Activated naive CD4-positive, alpha-beta T cell treated with anti-CD3 and anti-CD28 coated beads, Interleukin-2, amount 50 U/mL, for 24 hours (primary cell): ENCODE results near the gene KIN.
"Not testable (repeated sequence)": the region's sequence is repeated elsewhere in the genome, so short reads cannot be mapped to it uniquely, and the experiment has no call there.

ENCODE experiments used
- H3K27ac Mint-ChIP-seq: one replicate; pipeline ENCODE4 v1.8.0; 2021; ENCODE audit warnings: mild to moderate bottlenecking, mixed read lengths
- H3K27me3 Mint-ChIP-seq: one replicate; pipeline ENCODE4 v1.8.0; 2021; ENCODE audit warnings: mixed read lengths
- H3K36me3 Mint-ChIP-seq: one replicate; pipeline ENCODE4 v1.8.0; 2021; ENCODE audit warnings: mixed read lengths
- H3K4me1 Mint-ChIP-seq: one replicate; pipeline ENCODE4 v1.8.0; 2021; ENCODE audit warnings: mixed read lengths
- H3K4me3 Mint-ChIP-seq: one replicate; pipeline ENCODE4 v1.8.0; 2021; ENCODE audit warnings: mild to moderate bottlenecking, mixed read lengths
- H3K9me3 Mint-ChIP-seq: one replicate; pipeline ENCODE4 v1.8.0; 2021; ENCODE audit warnings: mixed read lengths

Gene KIN

DNA sequence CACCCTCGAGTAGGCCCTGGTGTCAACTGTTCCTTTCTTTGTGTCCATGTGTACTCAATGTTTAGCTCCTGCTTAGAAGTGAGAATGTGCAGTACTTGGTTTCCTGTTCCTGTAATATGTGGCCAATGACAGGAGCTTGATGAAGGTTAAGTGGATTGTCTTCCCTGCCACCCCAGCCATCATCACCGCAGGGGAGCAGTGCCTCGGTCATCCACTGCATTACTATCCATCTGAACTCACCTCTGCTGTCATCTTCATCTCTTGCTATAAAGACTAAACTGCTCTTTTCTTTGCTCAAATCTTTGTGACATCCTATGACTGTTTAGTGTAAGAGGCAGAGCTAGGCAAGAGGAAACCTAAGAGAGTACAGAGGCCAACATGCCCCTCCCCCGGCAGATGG, 69.1 kb downstream of the KIN start:
- Mint-ChIP-seq H3K36me3 (peaks cover 1% of the 10 kb centered on the region), H3K27me3 (peaks cover under 1% of the 10 kb centered on the region), H3K27ac (no peak overlapping the region), H3K4me3 (no peak overlapping the region), H3K9me3 (no peaks in the 10 kb centered on the region), H3K4me1 (no peaks in the 10 kb centered on the region)

DNA sequence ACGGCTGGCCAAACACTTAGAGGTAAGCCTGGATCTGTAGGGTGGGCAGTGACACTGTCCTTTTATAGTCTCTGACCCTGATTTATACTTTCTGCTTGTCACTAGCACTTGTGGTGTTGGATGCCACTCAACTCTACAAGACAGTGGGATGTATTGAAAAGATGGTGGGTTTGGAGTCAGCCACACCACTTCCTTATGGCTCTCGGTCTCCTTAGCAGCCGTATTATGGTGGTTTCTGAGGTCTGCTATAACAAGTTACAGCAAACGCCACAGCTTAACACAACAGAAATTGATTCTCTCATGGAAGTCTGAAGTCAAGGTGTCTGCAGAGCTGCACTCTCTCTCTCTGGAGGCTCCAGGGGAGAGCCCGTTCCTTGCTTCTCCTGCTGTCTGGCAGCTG, 70.0 kb downstream of the KIN start:
- peaks cover 2% of the 10 kb centered on the region for H3K27me3 Mint-ChIP-seq
- H3K4me1 Mint-ChIP-seq, result no peaks in the 10 kb centered on the region
- no peaks in the 10 kb centered on the region for H3K36me3 Mint-ChIP-seq
- H3K27ac Mint-ChIP-seq, result no peak overlapping the region
- no peak overlapping the region for H3K4me3 Mint-ChIP-seq
- H3K9me3 Mint-ChIP-seq, result no peaks in the 10 kb centered on the region

DNA sequence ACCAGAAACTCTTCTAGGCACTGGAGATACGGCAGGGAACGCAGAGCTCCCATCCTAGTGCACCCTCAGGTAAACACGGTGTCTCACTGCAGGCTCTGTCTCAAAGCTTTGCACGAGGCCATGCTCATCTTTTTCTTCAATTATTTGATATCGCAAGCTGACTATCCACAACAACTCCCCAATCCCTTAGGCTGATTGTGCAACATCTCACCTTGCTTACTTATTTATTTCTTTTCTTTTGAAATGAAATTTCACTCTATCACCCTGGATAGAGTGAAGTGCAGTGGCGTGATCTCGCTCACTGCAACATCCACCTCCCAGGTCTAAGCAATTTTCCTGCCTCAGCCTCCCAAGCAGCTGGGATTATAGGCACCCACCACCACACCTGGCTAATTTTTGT, 72.3 kb downstream of the KIN start:
- Mint-ChIP-seq H3K36me3 (no peaks in the 10 kb centered on the region), H3K4me3 (no peak overlapping the region), H3K9me3 (no peaks in the 10 kb centered on the region), H3K27me3 (peaks cover 2% of the 10 kb centered on the region), H3K4me1 (no peaks in the 10 kb centered on the region), H3K27ac (no peak overlapping the region)

DNA sequence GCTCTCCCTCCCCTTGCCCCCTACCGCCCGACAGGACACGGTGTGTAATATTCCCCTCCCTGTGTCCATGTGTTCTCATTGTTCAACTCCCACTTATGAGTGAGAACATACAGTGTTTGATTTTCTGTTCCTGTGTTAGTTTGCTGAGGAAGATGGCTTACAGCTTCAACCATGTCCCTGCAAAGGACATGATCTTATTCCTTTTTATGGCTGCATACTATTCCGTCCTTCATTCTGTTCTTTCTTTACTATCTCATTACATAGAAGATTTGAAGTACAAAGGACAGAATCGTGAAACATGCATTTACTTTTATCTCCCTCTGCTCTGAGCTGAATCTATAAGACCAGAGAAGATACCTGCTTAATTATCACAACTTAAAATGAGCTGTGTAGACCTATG, 76.7 kb downstream of the KIN start:
- not testable (repeated sequence) for H3K4me1 Mint-ChIP-seq, H3K27ac Mint-ChIP-seq, H3K4me3 Mint-ChIP-seq, H3K27me3 Mint-ChIP-seq, H3K36me3 Mint-ChIP-seq, H3K9me3 Mint-ChIP-seq

DNA sequence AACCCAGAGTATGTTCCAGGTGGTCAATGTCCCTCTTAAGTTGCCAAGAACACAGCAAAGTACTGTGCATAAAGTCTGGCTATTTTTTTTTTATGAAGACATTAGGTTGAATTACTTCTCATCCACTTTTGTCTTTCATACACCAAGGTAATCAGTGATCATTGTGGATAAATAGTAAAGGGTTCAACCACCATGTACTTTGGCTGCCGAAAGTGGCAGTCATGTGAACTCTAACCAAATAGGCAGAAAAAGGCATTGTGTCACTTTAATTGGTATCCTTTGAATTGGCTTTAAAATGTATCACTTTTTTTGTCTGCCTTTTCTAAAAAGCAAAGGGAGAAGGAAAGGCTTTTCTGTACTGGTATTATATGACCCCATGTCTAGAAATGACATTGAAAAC, 77.3 kb downstream of the KIN start:
- no peaks in the 10 kb centered on the region for H3K4me1 Mint-ChIP-seq
- H3K4me3 Mint-ChIP-seq, result no peak overlapping the region
- peaks cover 7% of the 10 kb centered on the region for H3K27me3 Mint-ChIP-seq
- no peak overlapping the region for H3K27ac Mint-ChIP-seq
- no peaks in the 10 kb centered on the region for H3K9me3 Mint-ChIP-seq
- no peaks in the 10 kb centered on the region for H3K36me3 Mint-ChIP-seq

DNA sequence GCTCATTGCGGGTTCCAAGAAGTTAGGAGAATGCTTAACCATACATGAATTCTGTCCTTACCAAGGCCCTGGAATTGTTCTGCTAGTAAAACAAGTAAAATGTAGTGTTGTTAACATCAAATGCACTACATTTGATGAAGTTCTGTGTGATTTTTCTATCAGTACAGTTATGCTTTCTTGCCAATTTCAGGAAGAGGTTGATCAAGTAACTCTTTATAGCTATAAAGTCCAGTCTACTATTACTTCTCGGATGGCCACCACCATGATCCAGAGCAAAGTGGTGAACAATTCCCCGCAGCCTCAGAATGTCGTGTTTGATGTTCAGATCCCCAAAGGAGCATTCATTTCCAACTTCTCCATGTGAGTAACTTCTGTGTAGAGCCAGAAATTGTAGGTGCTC, 79.0 kb downstream of the KIN start:
- Mint-ChIP-seq H3K4me3 (no peak overlapping the region), H3K4me1 (no peaks in the 10 kb centered on the region), H3K27me3 (peaks cover 11% of the 10 kb centered on the region), H3K27ac (no peak overlapping the region), H3K9me3 (no peaks in the 10 kb centered on the region), H3K36me3 (no peaks in the 10 kb centered on the region)

DNA sequence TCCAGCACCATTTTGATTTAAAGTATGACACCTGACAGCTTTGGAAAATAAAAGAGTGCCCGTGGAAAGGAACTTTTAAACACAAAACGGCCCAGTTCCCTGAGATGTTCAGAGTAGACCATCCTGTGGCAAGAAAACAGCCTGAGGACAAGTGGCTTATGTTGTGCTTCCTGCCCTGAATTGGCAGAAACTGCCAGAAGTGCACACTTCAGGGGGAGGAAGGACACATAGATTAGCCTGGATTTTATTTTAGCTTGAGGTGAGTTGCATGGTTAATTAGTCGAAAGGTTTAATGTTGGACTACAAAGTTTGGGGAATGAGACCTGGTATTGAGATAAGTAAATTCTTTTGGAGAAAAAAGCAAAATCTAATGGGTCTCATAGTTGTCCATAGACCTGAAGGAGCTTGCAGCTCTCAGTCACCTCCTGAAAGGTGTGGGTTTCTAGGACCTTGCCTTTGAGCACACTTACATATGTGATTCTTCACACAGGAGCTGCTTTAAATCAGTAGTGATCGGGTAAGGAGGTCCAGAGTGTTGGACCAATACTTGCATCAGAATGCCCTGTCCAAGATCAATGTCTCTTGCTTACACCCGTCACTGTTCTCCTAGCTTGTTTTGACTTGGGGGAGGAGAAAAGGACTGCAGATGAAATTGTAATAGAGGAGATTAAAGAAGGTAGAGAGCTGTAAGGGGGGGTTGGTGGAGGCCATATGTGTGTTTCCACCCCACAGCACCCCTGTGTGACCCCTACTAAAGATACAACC, 79.8 kb downstream of the KIN start:
- H3K36me3 Mint-ChIP-seq, result no peaks in the 10 kb centered on the region
- no peaks in the 10 kb centered on the region for H3K4me1 Mint-ChIP-seq
- H3K4me3 Mint-ChIP-seq, result no peak overlapping the region
- no peak overlapping the region for H3K27ac Mint-ChIP-seq
- H3K27me3 Mint-ChIP-seq, result peaks cover 14% of the 10 kb centered on the region
- H3K9me3 Mint-ChIP-seq, result no peaks in the 10 kb centered on the region

DNA sequence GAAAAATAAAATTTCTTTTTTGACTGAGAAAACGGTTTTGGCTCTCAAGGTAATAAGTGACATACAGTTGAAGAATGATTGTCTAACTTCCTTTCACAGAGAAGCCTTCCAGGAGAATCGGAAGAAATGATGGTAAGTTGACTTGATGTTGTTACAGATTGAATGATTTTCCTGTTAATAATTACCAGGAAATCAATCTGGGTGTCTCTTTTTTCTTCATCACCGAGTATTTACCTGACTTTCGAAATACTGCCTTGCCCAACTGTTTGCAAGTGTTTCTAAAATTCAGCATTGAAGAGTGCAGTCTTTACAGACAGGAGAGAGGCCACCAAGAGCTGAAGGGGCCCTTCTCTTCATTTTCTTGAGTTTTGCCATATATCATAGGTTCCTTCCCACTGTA, 80.7 kb downstream of the KIN start:
- Mint-ChIP-seq H3K9me3 (no peaks in the 10 kb centered on the region), H3K4me1 (no peaks in the 10 kb centered on the region), H3K27me3 (peaks cover 18% of the 10 kb centered on the region), H3K27ac (no peak overlapping the region), H3K36me3 (no peaks in the 10 kb centered on the region), H3K4me3 (no peak overlapping the region)

DNA sequence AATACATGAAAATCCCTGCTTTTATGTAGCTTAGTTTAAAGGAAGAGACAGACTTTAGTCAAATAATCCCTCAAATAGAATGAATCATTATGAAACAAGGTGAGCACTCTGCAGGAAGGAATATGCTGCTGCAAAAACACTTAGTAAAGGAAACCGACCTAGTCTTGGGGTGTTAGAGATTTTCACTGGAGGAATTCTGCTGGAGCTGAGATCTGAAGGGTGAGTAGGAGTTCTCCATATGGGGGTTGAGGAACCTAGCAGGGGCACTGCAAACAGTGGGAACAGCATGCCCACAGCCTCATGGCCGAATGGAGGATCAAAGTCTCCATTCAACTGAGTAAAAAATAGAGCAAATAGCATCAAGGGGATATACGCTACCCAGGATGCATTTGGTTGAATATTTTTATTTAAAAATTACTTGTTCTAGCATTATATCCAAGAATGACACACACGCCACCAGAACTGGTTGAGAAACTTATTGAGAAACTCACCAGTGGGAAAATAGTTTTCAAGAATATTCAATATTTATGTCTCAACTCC, 81.2 kb downstream of the KIN start:
- no peaks in the 10 kb centered on the region for H3K9me3 Mint-ChIP-seq
- H3K4me3 Mint-ChIP-seq, result no peak overlapping the region
- peaks cover 18% of the 10 kb centered on the region for H3K27me3 Mint-ChIP-seq
- H3K4me1 Mint-ChIP-seq, result no peaks in the 10 kb centered on the region
- H3K27ac Mint-ChIP-seq, result no peak overlapping the region
- no peaks in the 10 kb centered on the region for H3K36me3 Mint-ChIP-seq

DNA sequence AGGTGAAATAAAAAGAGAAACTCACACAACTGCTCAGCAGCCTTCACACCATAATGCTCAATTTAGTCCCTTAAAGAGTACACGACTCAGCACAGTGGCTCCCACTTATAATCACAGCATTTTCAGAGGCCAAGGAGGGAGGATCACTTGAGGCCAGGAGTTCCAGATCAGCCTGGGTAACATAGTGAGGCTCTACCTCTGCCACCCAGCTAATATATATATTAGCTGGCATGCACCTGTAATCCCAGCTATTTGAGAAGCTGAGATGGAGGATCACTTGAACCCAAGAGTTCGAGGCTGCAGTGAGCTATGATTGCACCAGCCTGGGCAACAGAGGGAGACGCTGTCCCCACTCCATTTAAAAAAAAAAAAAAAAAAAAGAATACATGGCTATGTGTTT, 82.5 kb downstream of the KIN start:
- Mint-ChIP-seq H3K4me1 (no peaks in the 10 kb centered on the region), H3K36me3 (no peaks in the 10 kb centered on the region), H3K27me3 (peaks cover 20% of the 10 kb centered on the region), H3K4me3 (no peak overlapping the region), H3K9me3 (no peaks in the 10 kb centered on the region), H3K27ac (no peak overlapping the region)

DNA sequence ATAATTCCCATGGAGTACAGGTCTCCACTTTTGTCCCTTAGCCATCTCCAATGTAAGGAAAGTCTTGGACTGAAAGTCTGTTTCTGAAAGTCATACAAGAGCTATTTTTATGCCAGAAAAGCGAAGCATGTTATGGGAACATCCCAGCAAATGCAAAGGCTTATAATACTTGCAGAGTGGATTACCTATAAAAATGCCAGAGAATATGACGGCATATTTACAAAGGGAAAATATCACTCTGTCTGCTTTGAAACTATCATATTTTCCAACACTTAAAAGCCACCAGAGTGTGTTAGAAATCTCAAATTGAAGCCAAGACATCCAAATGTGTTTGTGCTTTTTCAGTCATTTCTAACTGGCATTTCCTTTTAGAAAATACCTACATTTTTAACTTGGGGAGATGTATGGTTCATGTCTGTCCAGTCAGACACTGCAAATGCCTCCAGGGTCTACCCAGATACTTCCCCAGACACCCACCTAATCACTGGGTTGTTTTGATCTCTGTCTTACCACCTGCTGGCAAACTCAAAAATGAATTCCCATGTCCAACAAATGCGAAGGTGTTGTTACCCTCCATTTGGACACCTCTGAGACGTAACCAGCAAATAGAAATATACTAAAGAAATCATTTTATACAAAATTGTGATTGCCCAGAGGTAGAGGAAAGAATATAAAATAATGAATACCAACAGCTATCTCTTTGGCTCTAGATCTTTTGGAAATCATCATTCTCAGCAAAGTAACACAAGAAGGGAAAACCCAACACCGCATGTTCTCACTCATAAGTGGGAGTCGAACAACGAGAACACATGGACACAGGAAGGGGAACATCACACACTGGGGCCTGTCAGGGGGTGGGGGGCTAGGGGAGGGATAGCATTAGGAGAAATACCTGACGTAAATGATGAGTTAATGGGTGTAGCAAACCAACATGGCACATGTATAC, 83.4 kb downstream of the KIN start:
- Mint-ChIP-seq H3K9me3 (no peaks in the 10 kb centered on the region), H3K27ac (no peak overlapping the region), H3K4me3 (no peak overlapping the region), H3K27me3 (peaks cover 20% of the 10 kb centered on the region), H3K4me1 (no peaks in the 10 kb centered on the region), H3K36me3 (no peaks in the 10 kb centered on the region)

DNA sequence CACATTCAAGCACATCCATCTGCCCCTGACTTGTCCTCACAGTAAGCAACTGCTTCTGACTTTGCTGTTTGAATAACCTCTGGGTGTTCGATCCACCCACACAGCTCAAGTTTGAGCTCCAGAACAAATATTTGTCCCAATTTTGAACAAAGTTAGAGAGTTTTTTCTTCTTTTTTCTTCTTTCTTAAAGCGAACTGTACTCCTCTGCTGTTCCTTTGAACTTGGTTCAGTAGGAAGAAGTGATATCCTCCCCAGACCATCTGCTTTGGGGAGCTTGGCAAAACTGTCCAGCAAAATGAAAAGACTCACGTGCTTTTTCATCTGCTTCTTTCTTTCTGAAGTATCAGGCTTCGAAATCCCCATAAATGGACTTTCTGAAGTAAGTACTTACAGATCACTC, 84.7 kb downstream of the KIN start, which contains the start of gene ITIH2:
TSS of gene ITIH2 (plus strand) at position 177 of the 400 bp plus-strand sequence. CDS start at position 296, 119 bp downstream.
- Mint-ChIP-seq H3K4me1 (no peaks in the 10 kb centered on the region), H3K36me3 (no peaks in the 10 kb centered on the region), H3K4me3 (no peak within 1 kb of the TSS), H3K9me3 (no peaks in the 10 kb centered on the region), H3K27me3 (peaks cover 20% of the 10 kb centered on the region), H3K27ac (no peak within 1 kb of the TSS)

DNA sequence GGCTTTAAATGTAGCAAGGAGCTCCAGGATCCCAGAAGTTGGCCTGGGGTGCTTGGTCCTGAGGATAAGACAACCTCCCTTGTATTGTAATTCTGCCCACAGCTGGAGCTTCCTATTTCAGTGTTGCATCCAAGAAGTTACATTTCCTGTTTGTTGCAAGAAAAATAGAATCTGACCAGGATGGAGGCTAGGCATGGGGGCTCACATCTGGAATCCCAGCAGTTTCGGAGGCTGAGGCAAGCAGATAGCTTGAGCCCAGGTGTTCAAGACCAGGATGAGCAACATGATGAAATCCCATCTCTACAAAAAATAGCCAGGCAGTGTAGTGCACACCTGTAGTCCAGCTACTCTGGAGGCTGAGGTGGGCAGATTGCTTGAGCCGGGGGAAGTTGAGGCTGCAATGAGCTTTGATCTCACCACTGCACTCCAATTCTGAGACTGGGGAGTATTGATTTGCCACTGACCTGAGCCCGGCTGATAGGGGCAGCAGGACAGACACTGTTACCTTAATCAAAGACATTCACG, 85.4 kb downstream of the KIN start:
- no peak overlapping the region for H3K27ac Mint-ChIP-seq
- no peaks in the 10 kb centered on the region for H3K36me3 Mint-ChIP-seq
- no peaks in the 10 kb centered on the region for H3K4me1 Mint-ChIP-seq
- H3K4me3 Mint-ChIP-seq, result no peak overlapping the region
- peaks cover 18% of the 10 kb centered on the region for H3K27me3 Mint-ChIP-seq
- no peaks in the 10 kb centered on the region for H3K9me3 Mint-ChIP-seq

DNA sequence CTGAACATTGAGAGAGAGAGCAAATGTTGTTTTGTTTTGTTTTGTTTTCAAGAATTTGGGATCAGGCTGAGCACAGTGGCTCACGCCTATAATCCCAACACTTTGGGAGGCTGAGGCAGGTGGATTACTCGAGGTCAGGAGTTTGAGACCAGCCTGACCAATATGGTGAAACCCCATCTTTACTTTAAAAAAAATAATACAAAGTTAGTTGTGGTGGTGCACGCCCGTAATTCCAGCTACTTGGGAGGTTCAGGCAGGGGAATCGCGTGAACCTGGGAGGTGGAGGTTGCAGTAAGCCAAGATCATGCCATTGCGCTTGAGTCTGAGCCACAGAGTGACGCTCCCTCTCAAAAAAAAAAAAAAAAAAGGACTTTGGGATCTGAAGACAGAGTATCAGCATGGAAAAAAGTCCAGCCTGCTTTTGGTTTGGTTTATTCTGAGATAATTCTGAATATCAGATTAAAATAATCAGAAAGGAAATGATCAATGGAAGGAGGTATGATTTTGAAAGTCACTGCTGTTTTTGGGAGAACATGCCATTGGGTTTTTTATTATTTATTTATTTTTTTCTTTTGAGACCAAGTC, 86.5 kb downstream of the KIN start:
- Mint-ChIP-seq H3K4me3 (no peak overlapping the region), H3K27ac (no peak overlapping the region), H3K27me3 (peaks cover 18% of the 10 kb centered on the region), H3K36me3 (no peaks in the 10 kb centered on the region), H3K9me3 (no peaks in the 10 kb centered on the region), H3K4me1 (no peaks in the 10 kb centered on the region)
